ENCODE measurements around the gene LYRM4.

Gene LYRM4

GRCh38 chr6:5080574-5080973 lies 180.2 kb downstream of the LYRM4 start (continued):
- TF ChIP-seq GLIS2 (tag by site-specific recombination; IDR thresholded peaks at IDR 0.05) (no peak), ZNF529 (tag by site-specific recombination; IDR thresholded peaks at IDR 0.05; ENCODE audit: insufficient replicate concordance) (no peak), TSHZ1 (tag by site-specific recombination; IDR thresholded peaks at IDR 0.05; ENCODE audit: borderline replicate concordance) (no peak), SP2 (tag by site-specific recombination; IDR thresholded peaks at IDR 0.05) (no peak), ZNF239 (tag by site-specific recombination; IDR thresholded peaks at IDR 0.05) (no peak), ZNF660 (tag by site-specific recombination; IDR thresholded peaks at IDR 0.05) (no peak), ZNF501 (tag by site-specific recombination; IDR thresholded peaks at IDR 0.05) (no peak), SETDB1 (IDR thresholded peaks at IDR 0.05; ENCODE audit: insufficient read length, low read length) (no peak), ZNF677 (tag by site-specific recombination; IDR thresholded peaks at IDR 0.05) (no peak)

GRCh38 chr6:5079692-5080091 lies 181.1 kb downstream of the LYRM4 start:
- H3K4me1 ChIP-seq (ENCODE audit: control insufficient read depth, insufficient read depth, low read length) = no peaks in the 10 kb centered on the region
- no peak overlapping the region for H3K27ac ChIP-seq (ENCODE audit: extremely low read depth, low read depth, low read length)
- H3K4me3 ChIP-seq (ENCODE audit: low read depth, low read length) = no peak overlapping the region
- no peak for TF ChIP-seq ZNF768 (tag by site-specific recombination; IDR thresholded peaks at IDR 0.05)
- TF ChIP-seq SCRT1 (tag by site-specific recombination; IDR thresholded peaks at IDR 0.05; ENCODE audit: borderline replicate concordance) = no peak
- no peak for TF ChIP-seq ZBTB48 (tag by site-specific recombination; IDR thresholded peaks at IDR 0.05)
- TF ChIP-seq ZBTB26 (tag by site-specific recombination; optimal IDR thresholded peaks at IDR 0.05) = no peak
- TF ChIP-seq ZNF266 (tag by site-specific recombination; IDR thresholded peaks at IDR 0.05; ENCODE audit: low read depth) = no peak
- no peak for TF ChIP-seq ZNF132 (tag by site-specific recombination; IDR thresholded peaks at IDR 0.05; ENCODE audit: borderline replicate concordance)
- no peak for TF ChIP-seq MEIS1 (CRISPR knock-in tag; IDR thresholded peaks at IDR 0.05; ENCODE audit: borderline replicate concordance)
- CTCF ChIA-PET = interaction anchor here (0.6 to 2.1 kb wide), 5 partner anchors 12 to 921 kb away, joined by 3 to 12 read pairs (median 4); no protein-coding TSS in a partner anchor
- POLR2A ChIA-PET = no interaction called here
- H3K36me3 ChIP-seq (ENCODE audit: control insufficient read depth in 2 of 2, insufficient read depth in 1 of 2, low read length in 2 of 2) = no peaks in the 10 kb centered on the region
- no peaks in the 10 kb centered on the region for H3K9me3 ChIP-seq (ENCODE audit: control insufficient read depth, insufficient read depth, low read depth, low read length)

- no peaks in the 10 kb centered on the region for H3K9me3 ChIP-seq (ENCODE audit: control insufficient read depth, insufficient read depth, low read depth, low read length)
- POLR2A ChIA-PET = no interaction called here
- no peak for TF ChIP-seq SP3 (tag by site-specific recombination; IDR thresholded peaks at IDR 0.05)
- TF ChIP-seq ZNF571 (tag by site-specific recombination; IDR thresholded peaks at IDR 0.05) = no peak
- TF ChIP-seq ZBTB44 (tag by site-specific recombination; IDR thresholded peaks at IDR 0.05) = no peak
- no peak for TF ChIP-seq IKZF3 (tag by site-specific recombination; IDR thresholded peaks at IDR 0.05)
- TF ChIP-seq SETDB1 (IDR thresholded peaks at IDR 0.05; ENCODE audit: insufficient read length, low read length) = no peak
- TF ChIP-seq SCRT2 (tag by site-specific recombination; IDR thresholded peaks at IDR 0.05) = no peak
- CTCF ChIA-PET = interaction anchor here (0.6 to 2.1 kb wide), 5 partner anchors 14 to 97 kb away, joined by 3 to 12 read pairs (median 4); no protein-coding TSS in a partner anchor
- no peak overlapping the region for H3K4me3 ChIP-seq (ENCODE audit: low read depth, low read length)
- H3K4me1 ChIP-seq (ENCODE audit: control insufficient read depth, insufficient read depth, low read length) = no peaks in the 10 kb centered on the region
- H3K27ac ChIP-seq (ENCODE audit: extremely low read depth, low read depth, low read length) = no peak overlapping the region
- H3K36me3 ChIP-seq (ENCODE audit: control insufficient read depth in 2 of 2, insufficient read depth in 1 of 2, low read length in 2 of 2) = no peaks in the 10 kb centered on the region
Measured at GRCh38 chr6:5078121-5078669, 182.6 kb downstream of the LYRM4 start.

All from HEK293 (cell line).